WTC11 (cell line): ENCODE results near the gene DPP8. TPM values are rescaled to one million over a fixed set of nuclear protein-coding genes. Genes with fewer than 3 reads are reported as not detected.

Experiments
- ATAC-seq: fragments of 200-7000 bp; cut with Tn5 transposase; 2 replicates; pipeline ENCODE4 v1.10.0; 2021; ENCODE audit warnings: mild to moderate bottlenecking, moderate library complexity
- CTCF ChIA-PET: fragments of 300-600 bp; sonication (Branson Sonifier 250); formaldehyde crosslinking; loops from one replicate; lab custom pipeline; 2021; ENCODE audit warnings: antibody characterized with exemption; lab: Charles Lee
- POLR2A ChIA-PET: fragments of 350-600 bp; sonication (Branson Sonifier 250); formaldehyde crosslinking; loops from one replicate; lab custom pipeline; 2021; ENCODE audit warnings: antibody characterized with exemption; lab: Charles Lee
- DNase-seq: peaks from one replicate; pipeline ENCODE4 v3.0.0; 2021; ENCODE audit warnings: low spot score
- H3K27ac Mint-ChIP-seq: 2 replicates; pipeline ENCODE4 v1.8.0; 2021; ENCODE audit warnings: mixed read lengths
- H3K27me3 Mint-ChIP-seq: 2 replicates; pipeline ENCODE4 v1.8.0; 2021; ENCODE audit warnings: low read depth, mild to moderate bottlenecking, moderate library complexity, mixed read lengths
- H3K36me3 Mint-ChIP-seq: 2 replicates; pipeline ENCODE4 v1.8.0; 2021; ENCODE audit warnings: mixed read lengths
- H3K4me1 Mint-ChIP-seq: 2 replicates; pipeline ENCODE4 v1.8.0; 2022; ENCODE audit warnings: mixed read lengths
- H3K4me3 Mint-ChIP-seq: 2 replicates; pipeline ENCODE4 v1.8.0; 2021; ENCODE audit warnings: mild to moderate bottlenecking, moderate library complexity, mixed read lengths
- H3K9me3 Mint-ChIP-seq: 2 replicates; pipeline ENCODE4 v1.8.0; 2021; ENCODE audit warnings: mixed read lengths
- AR ChIP-seq: fragments of 250-450 bp; sonication (Bioruptor Pico); IDR thresholded peaks from 2 replicates; pipeline ENCODE4 v1.9.0; 2021; ENCODE audit warnings: mild to moderate bottlenecking
- ATF2 ChIP-seq: sonication (generic); formaldehyde crosslinking; IDR thresholded peaks from 2 replicates; pipeline ENCODE4 v1.8.1; 2022; ENCODE audit warnings: low read depth, missing genetic modification reagents, borderline replicate concordance
- CDX4 ChIP-seq: fragments of 250-450 bp; sonication (Bioruptor Pico); IDR thresholded peaks from 2 replicates; pipeline ENCODE4 v1.9.0; 2021; ENCODE audit warnings: moderate library complexity, mild to moderate bottlenecking, inconsistent platforms, borderline replicate concordance
- ESRRA ChIP-seq: sonication (generic); formaldehyde crosslinking; IDR thresholded peaks from 2 replicates; pipeline ENCODE4 v1.8.1; 2022; ENCODE audit warnings: mild to moderate bottlenecking, missing genetic modification reagents, borderline replicate concordance
- FOXJ3 ChIP-seq: sonication (generic); formaldehyde crosslinking; IDR thresholded peaks from 2 replicates; pipeline ENCODE4 v1.9.0; 2021; ENCODE audit warnings: missing genetic modification reagents, mild to moderate bottlenecking, borderline replicate concordance
- FOXP1 ChIP-seq: sonication (generic); formaldehyde crosslinking; IDR thresholded peaks from 2 replicates; pipeline ENCODE4 v1.8.0; 2022; ENCODE audit warnings: missing genetic modification reagents, mild to moderate bottlenecking, moderate library complexity, borderline replicate concordance
- HMGA2 ChIP-seq: fragments of 250-450 bp; sonication (Bioruptor Pico); IDR thresholded peaks from 2 replicates; pipeline ENCODE4 v1.4.0; 2021; ENCODE audit warnings: mild to moderate bottlenecking, moderate library complexity
- HMGXB4 ChIP-seq: sonication (generic); formaldehyde crosslinking; IDR thresholded peaks from 2 replicates; pipeline ENCODE4 v1.8.1; 2023; ENCODE audit warnings: mild to moderate bottlenecking, moderate library complexity, missing genetic modification reagents
- JUN ChIP-seq: sonication (generic); formaldehyde crosslinking; IDR thresholded peaks from 2 replicates; pipeline ENCODE4 v1.8.0; 2023; ENCODE audit warnings: mild to moderate bottlenecking, missing genetic modification reagents
- MAX ChIP-seq: sonication (generic); formaldehyde crosslinking; IDR thresholded peaks from 2 replicates; pipeline ENCODE4 v1.8.0; 2022; ENCODE audit warnings: mild to moderate bottlenecking, missing genetic modification reagents
- PRRX2 ChIP-seq: fragments of 250-450 bp; sonication (Bioruptor Pico); IDR thresholded peaks from 2 replicates; pipeline ENCODE4 v1.8.0; 2021; ENCODE audit warnings: mild to moderate bottlenecking
- TP53 ChIP-seq: sonication (generic); formaldehyde crosslinking; IDR thresholded peaks from 2 replicates; pipeline ENCODE4 v1.8.1; 2023; ENCODE audit warnings: mild to moderate bottlenecking, missing genetic modification reagents
- USF2 ChIP-seq: sonication (generic); formaldehyde crosslinking; IDR thresholded peaks from 2 replicates; pipeline ENCODE4 v1.8.1; 2023; ENCODE audit warnings: mild to moderate bottlenecking, missing genetic modification reagents, moderate library complexity
- ZNF219 ChIP-seq: sonication (generic); formaldehyde crosslinking; IDR thresholded peaks from 2 replicates; pipeline ENCODE4 v1.8.0; 2023; ENCODE audit warnings: missing genetic modification reagents, mild to moderate bottlenecking, borderline replicate concordance
- ZNF317 ChIP-seq: sonication (generic); formaldehyde crosslinking; IDR thresholded peaks from 2 replicates; pipeline ENCODE4 v1.8.1; 2023; ENCODE audit warnings: low read depth, mild to moderate bottlenecking, moderate library complexity, missing genetic modification reagents, borderline replicate concordance
- ZNF396 ChIP-seq: fragments of 250-450 bp; sonication (Bioruptor Pico); IDR thresholded peaks from 2 replicates; pipeline ENCODE4 v1.8.0; 2021; ENCODE audit warnings: mild to moderate bottlenecking, moderate library complexity, borderline replicate concordance
- total RNA-seq: library from RNA; stranded (reverse); gene quantifications from 3 replicates; pipeline ENCODE4 v1.2.3, GENCODE V29; 2021
- TF ChIP-seq, protein P1 (sequence below): sonication (generic); formaldehyde crosslinking; IDR thresholded peaks from 2 replicates; pipeline ENCODE4 v1.8.1; 2023; ENCODE audit warnings: mild to moderate bottlenecking, missing genetic modification reagents
- TF ChIP-seq, protein P2 (sequence below): fragments of 250-450 bp; sonication (Bioruptor Pico); conservative IDR thresholded peaks from 2 replicates; pipeline ENCODE4 v1.9.0; 2021; ENCODE audit warnings: mild to moderate bottlenecking

Gene DPP8
- total RNA-seq, 1 experiment from 2014 or later: 31.9 TPM

GRCh38 chr15:65411465-65412071 lies 105.9 kb downstream of the DPP8 start:
- ATAC-seq: no peak
- TF ChIP-seq ATF2 (CRISPR knock-in tag): no peak
- TF ChIP-seq TP53 (CRISPR knock-in tag): no peak
- TF ChIP-seq HMGXB4 (CRISPR knock-in tag): no peak
- TF ChIP-seq JUN: no peak
- no peak for TF ChIP-seq MAX
- TF ChIP-seq ZNF317 (CRISPR knock-in tag): no peak
- TF ChIP-seq, protein P1, sequence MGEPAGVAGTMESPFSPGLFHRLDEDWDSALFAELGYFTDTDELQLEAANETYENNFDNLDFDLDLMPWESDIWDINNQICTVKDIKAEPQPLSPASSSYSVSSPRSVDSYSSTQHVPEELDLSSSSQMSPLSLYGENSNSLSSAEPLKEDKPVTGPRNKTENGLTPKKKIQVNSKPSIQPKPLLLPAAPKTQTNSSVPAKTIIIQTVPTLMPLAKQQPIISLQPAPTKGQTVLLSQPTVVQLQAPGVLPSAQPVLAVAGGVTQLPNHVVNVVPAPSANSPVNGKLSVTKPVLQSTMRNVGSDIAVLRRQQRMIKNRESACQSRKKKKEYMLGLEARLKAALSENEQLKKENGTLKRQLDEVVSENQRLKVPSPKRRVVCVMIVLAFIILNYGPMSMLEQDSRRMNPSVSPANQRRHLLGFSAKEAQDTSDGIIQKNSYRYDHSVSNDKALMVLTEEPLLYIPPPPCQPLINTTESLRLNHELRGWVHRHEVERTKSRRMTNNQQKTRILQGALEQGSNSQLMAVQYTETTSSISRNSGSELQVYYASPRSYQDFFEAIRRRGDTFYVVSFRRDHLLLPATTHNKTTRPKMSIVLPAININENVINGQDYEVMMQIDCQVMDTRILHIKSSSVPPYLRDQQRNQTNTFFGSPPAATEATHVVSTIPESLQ (CRISPR knock-in tag): no peak
- no peak for TF ChIP-seq AR (CRISPR knock-in tag)
- no peak for TF ChIP-seq ZNF396
- TF ChIP-seq FOXP1 (CRISPR knock-in tag): no peak
- no peak for TF ChIP-seq PRRX2
- TF ChIP-seq, protein P2, sequence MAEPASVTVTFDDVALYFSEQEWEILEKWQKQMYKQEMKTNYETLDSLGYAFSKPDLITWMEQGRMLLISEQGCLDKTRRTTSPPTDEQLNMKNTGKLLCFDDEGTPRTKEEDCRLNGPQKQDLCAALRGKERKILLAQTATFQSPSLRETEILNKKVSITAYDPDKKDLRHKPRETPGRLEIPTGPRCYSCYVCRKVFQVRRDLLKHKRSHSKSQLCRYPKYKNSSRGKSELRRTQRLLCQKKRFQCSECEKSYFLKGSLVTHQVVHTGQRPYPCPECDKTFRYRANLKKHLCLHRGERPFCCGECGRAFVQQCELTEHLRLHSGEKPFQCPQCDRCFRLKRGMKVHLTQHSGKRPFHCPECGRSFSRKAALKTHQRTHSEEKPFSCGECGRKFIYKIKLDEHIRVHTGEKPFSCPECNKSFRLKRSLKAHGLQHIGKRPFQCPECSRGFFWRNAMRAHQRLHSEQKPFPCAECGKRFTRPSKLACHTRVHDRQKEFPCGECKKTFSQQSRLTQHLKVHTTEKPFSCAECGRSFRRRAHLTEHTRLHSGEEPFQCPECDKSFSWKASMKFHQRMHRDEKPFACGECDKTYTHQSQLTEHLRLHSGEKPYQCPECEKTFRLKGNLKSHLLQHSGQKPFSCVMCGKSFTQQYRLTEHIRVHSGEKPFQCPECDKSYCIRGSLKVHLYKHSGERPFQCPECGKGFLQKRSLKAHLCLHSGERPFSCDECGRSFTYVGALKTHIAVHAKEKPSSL (CRISPR knock-in tag): no peak
- no peak for TF ChIP-seq USF2 (CRISPR knock-in tag)
- TF ChIP-seq FOXJ3 (CRISPR knock-in tag): no peak
- no peak for TF ChIP-seq CDX4 (CRISPR knock-in tag)
- TF ChIP-seq ESRRA (CRISPR knock-in tag): no peak
- no peak for TF ChIP-seq ZNF219 (CRISPR knock-in tag)
- TF ChIP-seq HMGA2 (CRISPR knock-in tag): no peak
- CTCF ChIA-PET: interaction anchor here (1.4 to 4.2 kb wide), 2 partner anchors 11 kb away, joined by 11 to 36 read pairs; no protein-coding TSS in a partner anchor
- Mint-ChIP-seq H3K4me1 (peaks cover 71% of the 10 kb centered on the region), H3K9me3 (no peaks in the 10 kb centered on the region), H3K27me3 (no peaks in the 10 kb centered on the region), H3K36me3 (no peaks in the 10 kb centered on the region; the same call in 1 of the 2 replicates), H3K27ac (peak overlapping the region; percentile 52), H3K4me3 (no peak overlapping the region)
- POLR2A ChIA-PET: no interaction called here
- DNase-seq: no peak
